ENCODE measurements around the gene ERICH2. TPM values are rescaled to one million over a fixed set of nuclear protein-coding genes. Genes with fewer than 3 reads are reported as not detected.
A peak's percentile ranks its signal among the peaks of the same experiment; 100 is the strongest.
"Not testable (repeated sequence)": the region's sequence is repeated elsewhere in the genome, so short reads cannot be mapped to it uniquely, and the experiment has no call there.

ERICH2 gene
- total RNA-seq, 4 donors from 2014 or later, result 0.98 TPM; not detected in 3

DNA sequence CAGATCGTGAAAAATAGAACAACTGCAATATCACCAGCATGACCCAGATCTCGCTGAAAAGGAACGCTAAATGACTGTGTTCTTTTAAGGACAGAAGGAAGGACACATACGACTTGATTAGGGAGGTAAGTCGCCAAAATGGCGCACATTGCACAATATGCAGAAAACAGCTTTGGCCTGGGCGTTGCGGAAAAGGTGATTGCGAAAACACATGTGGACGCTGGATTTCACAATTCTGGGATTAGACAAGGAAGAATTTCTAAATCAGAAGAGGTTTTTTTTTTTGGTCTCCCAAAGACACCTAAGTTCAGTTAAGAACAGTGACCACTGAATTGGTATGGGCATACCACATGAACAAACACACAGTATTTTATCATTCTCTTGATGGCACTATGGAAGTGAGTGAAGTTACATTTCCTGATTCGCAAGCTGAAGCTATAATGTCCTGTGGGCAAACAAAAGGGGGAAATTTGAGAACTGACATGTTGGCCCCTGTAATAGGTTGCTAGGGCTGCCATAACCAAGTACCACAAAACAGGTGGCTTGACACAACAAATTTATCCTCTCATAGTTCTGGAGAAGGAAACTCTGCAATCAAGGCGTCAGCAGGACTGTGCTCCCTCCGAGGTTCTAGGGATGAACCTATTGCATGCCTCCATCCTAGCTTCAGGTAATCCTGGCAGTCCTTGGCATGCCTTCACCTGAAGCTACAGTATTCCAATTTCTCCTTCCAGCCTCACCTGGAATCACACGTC lies 25.8 kb upstream of the ERICH2 start:
- H3K9me3 ChIP-seq, result no peaks in the 10 kb centered on the region
- 91% methylated on average over 14 of the region's 14 CpGs for WGBS, 2 donors
- no peaks in the 10 kb centered on the region for H3K4me1 ChIP-seq
- peak in 1 of 2 donors; percentile 17 for DNase-seq (ENCODE audit: low spot score in 2 of 2)
- no peak overlapping the region for H3K27ac ChIP-seq
- no peaks in the 10 kb centered on the region for H3K27me3 ChIP-seq
- no peak for TF ChIP-seq POLR2A (IDR thresholded peaks at IDR 0.05)
- TF ChIP-seq, protein P1, sequence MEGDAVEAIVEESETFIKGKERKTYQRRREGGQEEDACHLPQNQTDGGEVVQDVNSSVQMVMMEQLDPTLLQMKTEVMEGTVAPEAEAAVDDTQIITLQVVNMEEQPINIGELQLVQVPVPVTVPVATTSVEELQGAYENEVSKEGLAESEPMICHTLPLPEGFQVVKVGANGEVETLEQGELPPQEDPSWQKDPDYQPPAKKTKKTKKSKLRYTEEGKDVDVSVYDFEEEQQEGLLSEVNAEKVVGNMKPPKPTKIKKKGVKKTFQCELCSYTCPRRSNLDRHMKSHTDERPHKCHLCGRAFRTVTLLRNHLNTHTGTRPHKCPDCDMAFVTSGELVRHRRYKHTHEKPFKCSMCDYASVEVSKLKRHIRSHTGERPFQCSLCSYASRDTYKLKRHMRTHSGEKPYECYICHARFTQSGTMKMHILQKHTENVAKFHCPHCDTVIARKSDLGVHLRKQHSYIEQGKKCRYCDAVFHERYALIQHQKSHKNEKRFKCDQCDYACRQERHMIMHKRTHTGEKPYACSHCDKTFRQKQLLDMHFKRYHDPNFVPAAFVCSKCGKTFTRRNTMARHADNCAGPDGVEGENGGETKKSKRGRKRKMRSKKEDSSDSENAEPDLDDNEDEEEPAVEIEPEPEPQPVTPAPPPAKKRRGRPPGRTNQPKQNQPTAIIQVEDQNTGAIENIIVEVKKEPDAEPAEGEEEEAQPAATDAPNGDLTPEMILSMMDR (IDR thresholded peaks at IDR 0.05), result no peak
- peak in 1 of 2 donors; percentile 40 for TF ChIP-seq EP300 (IDR thresholded peaks at IDR 0.05)
- H3K4me3 ChIP-seq, result no peak overlapping the region
- no peaks in the 10 kb centered on the region for H3K36me3 ChIP-seq

DNA sequence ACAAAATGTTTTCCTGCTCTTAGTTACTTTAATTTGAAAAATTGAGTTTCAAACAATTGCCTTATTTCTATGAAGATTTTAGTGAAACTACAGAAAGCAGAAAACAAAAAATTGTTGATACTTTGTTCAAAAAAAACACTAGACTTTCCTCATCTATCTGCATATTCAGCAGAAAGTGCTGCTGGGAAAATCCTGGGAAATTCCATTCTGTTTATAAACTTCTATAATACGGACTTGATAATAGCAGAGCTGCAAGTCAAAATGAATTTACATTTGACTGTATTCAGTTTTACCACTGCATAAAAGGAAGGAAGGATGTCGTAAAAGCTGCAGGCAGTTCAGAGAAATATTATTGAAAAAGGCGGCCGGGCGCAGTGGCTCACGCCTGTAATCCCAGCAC lies 24.9 kb upstream of the ERICH2 start:
- WGBS, 2 donors, result 55 to 60% methylated on average over 6 of the region's 6 CpGs
- Histone ChIP-seq H3K4me1 (no peaks in the 10 kb centered on the region), H3K9me3 (peaks cover 0 to 4% (median 0%) of the 10 kb centered on the region in 4 donors), H3K36me3 (no peaks in the 10 kb centered on the region), H3K4me3 (no peak overlapping the region), H3K27me3 (no peaks in the 10 kb centered on the region), H3K27ac (no peak overlapping the region)
- DNase-seq (ENCODE audit: low spot score in 2 of 2), result no peak
- TF ChIP-seq EP300 (IDR thresholded peaks at IDR 0.05), result no peak
- TF ChIP-seq, protein P1 (IDR thresholded peaks at IDR 0.05), result no peak
- TF ChIP-seq POLR2A (IDR thresholded peaks at IDR 0.05), result no peak

DNA sequence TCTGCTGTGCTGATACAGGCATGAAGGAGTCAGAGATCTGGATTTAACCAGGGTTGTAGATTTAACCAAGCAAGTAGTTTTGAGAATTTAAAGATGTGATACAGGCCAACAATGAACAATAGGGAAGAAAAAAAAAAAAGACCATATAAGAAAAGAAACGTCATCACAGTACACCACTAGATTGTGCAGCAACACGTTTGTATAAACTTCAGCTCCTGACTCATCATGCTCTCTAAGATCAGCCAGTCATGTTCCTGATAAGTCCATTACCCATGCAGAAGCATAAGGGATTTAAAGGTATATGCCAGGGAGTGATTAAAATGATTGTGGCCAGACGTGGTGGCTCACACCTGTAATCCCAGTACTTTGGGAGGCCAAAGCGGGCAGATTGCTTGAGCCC lies 22.3 kb upstream of the ERICH2 start:
- DNase-seq (ENCODE audit: low spot score in 2 of 2), result no peak
- WGBS, 2 donors, result 51 to 55% methylated on average over 4 of the region's 4 CpGs
- no peaks in the 10 kb centered on the region for H3K36me3 ChIP-seq
- TF ChIP-seq POLR2A (IDR thresholded peaks at IDR 0.05), result no peak
- TF ChIP-seq EP300 (IDR thresholded peaks at IDR 0.05), result no peak
- no peaks in the 10 kb centered on the region for H3K4me1 ChIP-seq
- H3K4me3 ChIP-seq, result no peak overlapping the region
- no peak overlapping the region for H3K27ac ChIP-seq
- H3K27me3 ChIP-seq, result no peaks in the 10 kb centered on the region
- peaks cover 0 to 4% (median 0%) of the 10 kb centered on the region in 4 donors for H3K9me3 ChIP-seq

DNA sequence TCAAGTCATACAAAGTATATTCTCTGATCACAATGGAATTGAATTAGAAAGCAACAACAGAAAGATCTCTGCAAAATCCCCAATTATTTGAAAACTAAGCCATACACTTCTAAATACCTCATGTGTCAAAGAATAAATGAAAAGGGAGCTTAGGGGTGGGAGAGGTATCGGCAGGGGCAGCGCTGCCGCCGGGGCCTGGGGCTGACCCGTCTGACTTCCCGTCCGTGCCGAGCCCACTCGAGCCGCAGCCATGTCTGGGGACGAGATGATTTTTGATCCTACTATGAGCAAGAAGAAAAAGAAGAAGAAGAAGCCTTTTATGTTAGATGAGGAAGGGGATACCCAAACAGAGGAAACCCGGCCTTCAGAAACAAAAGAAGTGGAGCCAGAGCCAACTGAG lies 18.6 kb upstream of the ERICH2 start:
- H3K27ac ChIP-seq; H3K36me3 ChIP-seq; H3K27me3 ChIP-seq; H3K4me3 ChIP-seq; H3K9me3 ChIP-seq; DNase-seq (ENCODE audit: low spot score in 2 of 2); H3K4me1 ChIP-seq: not testable (repeated sequence)
- 90 to 95% methylated on average over 12 of the region's 12 CpGs for WGBS, 2 donors

DNA sequence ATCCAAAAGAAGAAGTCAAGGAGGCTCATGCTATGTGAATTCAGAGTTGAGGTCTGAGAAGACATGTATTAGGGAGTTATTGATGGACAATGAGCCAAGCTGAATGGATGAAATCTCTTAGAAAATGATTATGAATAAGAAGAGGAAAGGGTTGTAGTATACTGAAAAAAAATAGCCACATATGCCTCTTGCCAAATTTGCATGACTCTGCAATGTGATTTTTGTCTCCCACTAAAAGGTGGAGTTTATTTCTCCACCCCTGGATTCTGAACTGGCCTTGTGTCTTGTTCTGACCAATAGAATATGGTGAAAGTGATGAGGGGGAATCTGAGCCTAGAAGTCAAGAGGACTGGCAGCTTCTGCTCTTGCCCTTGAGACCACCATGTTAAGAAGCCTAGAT lies 8.6 kb upstream of the ERICH2 start:
- no peaks in the 10 kb centered on the region for H3K36me3 ChIP-seq
- H3K4me1 ChIP-seq, result no peaks in the 10 kb centered on the region
- TF ChIP-seq POLR2A (IDR thresholded peaks at IDR 0.05) (no peak), EP300 (IDR thresholded peaks at IDR 0.05) (no peak)
- TF ChIP-seq, protein P1 (IDR thresholded peaks at IDR 0.05), result no peak
- no peaks in the 10 kb centered on the region for H3K9me3 ChIP-seq
- no peak overlapping the region for H3K27ac ChIP-seq
- H3K4me3 ChIP-seq, result no peak overlapping the region
- no peaks in the 10 kb centered on the region for H3K27me3 ChIP-seq
- no peak for DNase-seq (ENCODE audit: low spot score in 2 of 2)

DNA sequence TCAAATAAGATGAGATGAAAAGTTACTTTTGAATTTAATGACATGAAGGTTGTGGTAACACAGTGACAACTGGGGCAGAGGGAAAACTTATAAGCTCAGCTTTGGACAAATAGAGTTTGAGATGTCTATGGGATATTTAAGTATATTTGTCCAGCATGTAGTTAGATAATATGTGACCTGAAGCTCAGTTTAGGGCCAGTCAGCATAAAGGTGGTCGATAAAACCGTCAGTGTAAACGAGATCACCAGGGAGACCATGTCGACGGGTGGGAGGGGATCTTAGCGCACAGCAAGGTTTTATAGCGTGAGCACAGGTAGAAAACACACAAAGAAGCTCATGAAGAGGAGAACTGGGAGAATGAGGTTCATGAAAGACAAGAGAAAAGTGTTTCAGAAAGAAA lies 7.4 kb upstream of the ERICH2 start:
- no peaks in the 10 kb centered on the region for H3K4me1 ChIP-seq
- no peaks in the 10 kb centered on the region for H3K9me3 ChIP-seq
- H3K4me3 ChIP-seq, result no peak overlapping the region
- no peaks in the 10 kb centered on the region for H3K27me3 ChIP-seq
- H3K36me3 ChIP-seq, result no peaks in the 10 kb centered on the region
- TF ChIP-seq, protein P1 (IDR thresholded peaks at IDR 0.05), result no peak
- no peak for TF ChIP-seq POLR2A (IDR thresholded peaks at IDR 0.05)
- TF ChIP-seq EP300 (IDR thresholded peaks at IDR 0.05), result no peak
- DNase-seq (ENCODE audit: low spot score in 2 of 2), result no peak
- H3K27ac ChIP-seq, result no peak overlapping the region
- WGBS, 2 donors, result 75 to 86% methylated on average over 7 of the region's 7 CpGs
